Heart left ventricle (tissue), 13 donors: ENCODE results near the gene DNM1.
A peak's percentile ranks its signal among the peaks of the same experiment; 100 is the strongest.

ENCODE experiments used
- POLR2A ChIP-seq, 2 donors: fragments of 450-650 bp; IDR thresholded peaks; one replicate each; pipeline ENCODE4 v1.6.1; 2017; ENCODE audit warnings: antibody characterized with exemption in 2 of 2, mild to moderate bottlenecking in 2 of 2, moderate library complexity in 2 of 2
- TF ChIP-seq, protein P1 (sequence below), 12 donors: fragments of 200-600 bp; sonication (generic) in 4 of 12; IDR thresholded peaks; one replicate each; pipeline versions ENCODE4 v1.5.0 to v1.8.0; 2018 to 2022; ENCODE audit warnings: antibody characterized with exemption in 12 of 12, mild to moderate bottlenecking in 5 of 12
- donor health status: ischemic (EF 13 %, LVEDD 7.1; RV severe dilation, severe dysfunction).
- donor health status: DM: no; HTN: yes; CAD: no.
- donor health status: DM: no; HTN: no; CAD: no.
- donor health status: ischemic (EF 25% LVEDD 6.9; RV normal size, moderate dysfunction).
- donor health status: ischemic (EF 25% LVEDD 5.7; RV mildly dilated, moderate dysfunction).
- donor health status: ischemic (EF 35%, LVEDD 5.7; RV mildly dilated, moderate dysfunction).
- donor health status: nonischemic (EF 11% LVEDD 7.7; RV severe dilation, severe dysfunction).
- donor health status: DM: yes; HTN: yes; CAD: no.
- donor health status: PGD.
- donor health status: ischemic (EF 29% LVEDD 5.4; RV normal size, mild dysfunction).
- donor health status: nonischemic (EF 23%, LVEDD 6.1; RV moderate dilation, normal function).

GRCh38 chr9:128159784-128160602, 43.2 kb upstream of the DNM1 start, which contains the start of gene BBLN:
- TF ChIP-seq, protein P1, sequence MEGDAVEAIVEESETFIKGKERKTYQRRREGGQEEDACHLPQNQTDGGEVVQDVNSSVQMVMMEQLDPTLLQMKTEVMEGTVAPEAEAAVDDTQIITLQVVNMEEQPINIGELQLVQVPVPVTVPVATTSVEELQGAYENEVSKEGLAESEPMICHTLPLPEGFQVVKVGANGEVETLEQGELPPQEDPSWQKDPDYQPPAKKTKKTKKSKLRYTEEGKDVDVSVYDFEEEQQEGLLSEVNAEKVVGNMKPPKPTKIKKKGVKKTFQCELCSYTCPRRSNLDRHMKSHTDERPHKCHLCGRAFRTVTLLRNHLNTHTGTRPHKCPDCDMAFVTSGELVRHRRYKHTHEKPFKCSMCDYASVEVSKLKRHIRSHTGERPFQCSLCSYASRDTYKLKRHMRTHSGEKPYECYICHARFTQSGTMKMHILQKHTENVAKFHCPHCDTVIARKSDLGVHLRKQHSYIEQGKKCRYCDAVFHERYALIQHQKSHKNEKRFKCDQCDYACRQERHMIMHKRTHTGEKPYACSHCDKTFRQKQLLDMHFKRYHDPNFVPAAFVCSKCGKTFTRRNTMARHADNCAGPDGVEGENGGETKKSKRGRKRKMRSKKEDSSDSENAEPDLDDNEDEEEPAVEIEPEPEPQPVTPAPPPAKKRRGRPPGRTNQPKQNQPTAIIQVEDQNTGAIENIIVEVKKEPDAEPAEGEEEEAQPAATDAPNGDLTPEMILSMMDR (IDR thresholded peaks at IDR 0.05) = no peak
- TF ChIP-seq POLR2A (IDR thresholded peaks at IDR 0.05) = peak in 1 of 2 donors; percentile 67
